SK-N-SH treated with all-trans-retinoic acid at 6 μM for 48 hours (cell line): ENCODE data around the gene PSMG1.

ENCODE experiments used
- ARNTL ChIP-seq: fragments of 450-650 bp; formaldehyde crosslinking; IDR thresholded peaks from 2 replicates; pipeline ENCODE4 v1.5.0; 2020; ENCODE audit warnings: low read depth, mild to moderate bottlenecking, moderate library complexity, borderline replicate concordance
- RARB ChIP-seq: fragments of 250-450 bp; sonication (Bioruptor Pico); IDR thresholded peaks from 2 replicates; pipeline ENCODE4 v1.8.0; 2021; ENCODE audit warnings: mild to moderate bottlenecking, moderate library complexity
- ZFP3 ChIP-seq: fragments of 250-450 bp; sonication (Bioruptor Pico); IDR thresholded peaks from 2 replicates; pipeline ENCODE4 v1.5.0; 2020; ENCODE audit warnings: mild to moderate bottlenecking, moderate library complexity

DNA sequence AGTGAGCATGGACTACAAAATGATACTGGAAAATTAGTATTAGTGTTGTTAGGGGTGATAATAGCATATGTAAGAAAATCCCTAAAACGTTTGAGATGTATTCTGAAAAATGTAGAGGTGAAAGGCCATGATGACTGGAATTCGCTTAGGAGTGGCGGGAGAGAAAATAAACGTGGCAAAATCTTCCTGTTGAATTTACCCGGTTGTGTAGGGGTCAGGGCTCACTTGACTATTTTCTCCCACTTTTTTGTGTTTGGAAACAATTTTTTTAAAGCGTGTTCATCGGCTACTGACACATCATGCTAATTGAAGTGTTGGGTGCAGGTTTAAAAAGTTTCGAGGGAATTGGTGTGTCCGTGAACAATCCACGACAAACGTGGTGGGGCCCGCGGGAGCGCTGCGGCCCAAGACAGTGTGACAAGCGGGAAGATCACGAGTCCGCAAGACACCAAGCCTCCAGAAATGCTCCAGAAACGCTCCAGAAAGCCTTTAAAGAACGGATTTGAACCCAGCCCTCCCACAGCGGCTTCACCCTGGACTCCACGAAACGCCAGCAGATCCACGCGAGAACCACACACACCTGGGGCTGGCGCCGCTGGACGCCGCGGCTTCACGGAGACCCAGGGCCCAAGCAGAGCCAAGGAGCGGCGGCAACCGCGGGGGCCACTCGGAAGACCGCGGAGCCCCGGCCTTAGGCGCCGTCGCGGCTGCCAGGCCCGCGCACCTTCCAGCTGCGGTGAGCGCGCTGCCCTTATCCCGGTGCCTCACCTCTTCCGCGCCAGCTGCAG, 573 bp downstream of the PSMG1 start:
- TF ChIP-seq ARNTL, result no peak
- TF ChIP-seq ZFP3 (CRISPR knock-in tag), result no peak
- no peak for TF ChIP-seq RARB
